Stomach (tissue), 4 donors: ENCODE data around the gene PDIA4.

Experiments used
- CTCF ChIP-seq, 7 experiments: fragments of 450-650 bp in 4 of 7; fragments of 200-600 bp in 3 of 7; sonication (generic) in 3 of 7; IDR thresholded peaks; one replicate each; pipeline ENCODE4 v1.5.1; 2016 to 2019; ENCODE audit warnings: antibody characterized with exemption in 7 of 7, control low read depth in 2 of 7, mild to moderate bottlenecking in 1 of 7
- POLR2A ChIP-seq, 4 donors: fragments of 450-650 bp; IDR thresholded peaks; one replicate each; pipeline ENCODE4 v1.6.1; 2016; ENCODE audit warnings: antibody characterized with exemption in 4 of 4, control low read depth in 2 of 4, mild to moderate bottlenecking in 1 of 4, moderate library complexity in 1 of 4
- POLR2AphosphoS5 ChIP-seq, 3 donors: sonication (generic); formaldehyde crosslinking; IDR thresholded peaks; one replicate each; pipeline ENCODE4 v1.6.1; 2016; ENCODE audit warnings: antibody characterized with exemption in 3 of 3

DNA sequence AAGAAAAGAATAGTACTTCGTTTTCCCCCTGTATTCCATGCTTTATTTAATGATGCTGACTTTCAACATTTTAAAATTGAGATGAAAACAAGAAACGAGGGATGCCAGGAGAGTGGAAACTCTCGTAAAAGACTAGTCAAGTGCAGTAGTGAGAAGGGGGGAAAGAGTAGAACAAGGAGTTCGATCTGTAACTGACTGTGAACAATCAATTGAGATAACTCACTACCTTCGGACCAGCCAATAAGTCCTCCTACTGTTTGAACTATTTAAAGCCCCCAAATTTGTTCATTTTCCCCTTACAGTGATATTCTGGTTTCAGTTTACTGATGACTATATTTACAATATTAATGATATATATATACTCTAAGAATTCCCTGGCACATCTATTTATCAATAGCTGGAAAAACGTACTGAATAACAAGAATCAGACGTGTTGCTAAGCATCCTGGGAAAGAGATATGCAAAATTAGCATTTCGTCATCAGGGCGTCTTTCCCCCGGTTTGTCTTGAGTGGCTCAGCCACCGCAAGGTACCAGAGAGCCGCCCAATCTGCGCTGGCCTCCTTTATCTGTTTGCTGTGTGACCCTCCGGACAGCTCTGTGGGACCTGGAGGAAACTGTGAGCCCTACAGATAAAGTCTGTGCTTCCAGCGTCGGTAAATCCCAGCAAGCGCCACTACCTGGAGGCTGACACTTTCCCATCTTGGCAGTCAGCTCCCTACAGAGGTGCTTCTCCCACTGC is 41.1 kb downstream of the PDIA4 start:
- TF ChIP-seq POLR2A (IDR thresholded peaks at IDR 0.05) (no peak), CTCF (IDR thresholded peaks at IDR 0.05) (peak in 1 of 7 experiments; percentile 12), POLR2AphosphoS5 (IDR thresholded peaks at IDR 0.05) (no peak)
